K562 (cell line): Measurements from ENCODE around the gene HSD17B8. TPM values are rescaled to one million over a fixed set of nuclear protein-coding genes. Genes with fewer than 3 reads are reported as not detected.

Experiments
- ATAC-seq: fragments of 200-7000 bp; cut with Tn5 transposase; 3 replicates; pipeline ENCODE4 v1.9.1; 2020; ENCODE audit warnings: moderate library complexity
- BruUV-seq: library from RNA; stranded (reverse); fragments of 400-500 nt; replicated peaks from 2 replicates; lab custom pipeline; 2021; lab: Mats Ljungman, UMichigan
- CTCF ChIA-PET: fragments of 300-600 bp; formaldehyde crosslinking; extraction: SDS; loops from one replicate; lab custom pipeline; 2021; ENCODE audit warnings: low intra/inter-chr PET ratio; lab: Yijun Ruan, JAX
- POLR2A ChIA-PET: fragments of 300-600, 350-650 bp; sonication (Branson Sonifier 250); formaldehyde crosslinking; extraction: SDS; loops from one replicate; lab custom pipeline; 2021; ENCODE audit warnings: antibody characterized with exemption, inconsistent platforms; lab: Yijun Ruan, JAX
- DNase-seq, 4 experiments: peaks; one replicate each; pipeline versions ENCODE4 v3.0.0 to v3.0.0-alpha.2; 2011 to 2018; ENCODE audit warnings: low spot score in 3 of 4, mixed read lengths in 3 of 4; ENCODE audit errors: extremely low read depth in 1 of 4
- FAIRE-seq: peaks from 2 replicates; lab custom pipeline; 2011; peaks lifted over from hg19 to GRCh38; lab: Jason Lieb, UNC
- H2AFZ ChIP-seq: 2 replicates; pipeline ENCODE4 v1.6.0; 2011; ENCODE audit warnings: low read depth, low read length, control low read depth, inconsistent platforms
- H3K27ac ChIP-seq: fragments of 200-600 bp; 3 replicates; pipeline ENCODE4 v1.8.0; 2011; ENCODE audit warnings: low read depth, mild to moderate bottlenecking, control low read depth, inconsistent platforms, low read length, moderate library complexity, mixed read lengths; ENCODE audit errors: extremely low read depth
- H3K27me3 ChIP-seq, 2 experiments: fragments of 300-600 bp in 1 of 2; 2 replicates in 1 of 2; 3 replicates in 1 of 2; pipeline versions ENCODE4 v1.6.0 to v1.8.0; 2011; ENCODE audit warnings: inconsistent platforms in 2 of 2, low read length in 2 of 2, mild to moderate bottlenecking in 1 of 2, mixed read lengths in 1 of 2, moderate library complexity in 1 of 2; ENCODE audit not compliant: control insufficient read depth in 2 of 2, insufficient read depth in 2 of 2
- H3K36me3 ChIP-seq: fragments of 300-600 bp; 3 replicates; pipeline ENCODE4 v1.8.0; 2011; ENCODE audit warnings: mild to moderate bottlenecking, low read length, inconsistent platforms; ENCODE audit not compliant: control insufficient read depth, insufficient read depth
- H3K4me1 ChIP-seq, 2 experiments: fragments of 200-600 bp in 1 of 2; replicated peaks in 1 of 2; 2 replicates in 1 of 2; 3 replicates in 1 of 2; pipeline versions ENCODE4 v1.5.1 to v1.8.0; 2011; ENCODE audit warnings: inconsistent platforms in 2 of 2, low read length in 2 of 2, mild to moderate bottlenecking in 1 of 2, mixed read lengths in 1 of 2, moderate library complexity in 1 of 2; ENCODE audit not compliant: control insufficient read depth in 2 of 2, insufficient read depth in 2 of 2
- H3K4me2 ChIP-seq: 2 replicates; pipeline ENCODE4 v1.6.1; 2011; ENCODE audit warnings: low read length, control low read depth, inconsistent platforms, mixed read lengths; ENCODE audit not compliant: insufficient read depth
- H3K4me3 ChIP-seq: fragments of 200-600 bp; sonication (generic), shearing (Covaris generic); 2 replicates; pipeline ENCODE4 v1.5.1; 2016; ENCODE audit warnings: control low read depth, inconsistent platforms
- H3K79me2 ChIP-seq: fragments of 200-600 bp; 3 replicates; pipeline ENCODE4 v1.8.0; 2011; ENCODE audit warnings: low read length, inconsistent platforms; ENCODE audit not compliant: control insufficient read depth, insufficient read depth
- H3K9ac ChIP-seq, 2 experiments: 2 replicates each; pipeline versions ENCODE4 v1.6.0 to v1.6.1; 2011; ENCODE audit warnings: low read depth in 2 of 2, low read length in 2 of 2, control low read depth in 1 of 2, inconsistent platforms in 1 of 2, mild to moderate bottlenecking in 1 of 2, mixed read lengths in 1 of 2; ENCODE audit not compliant: insufficient read depth in 1 of 2
- H3K9me1 ChIP-seq: one replicate; pipeline ENCODE4 v1.6.0; 2011; ENCODE audit warnings: inconsistent platforms, mild to moderate bottlenecking, low read length, moderate library complexity; ENCODE audit not compliant: control insufficient read depth, insufficient read depth
- H3K9me3 ChIP-seq: replicated peaks from 2 replicates; pipeline ENCODE4 v1.5.1; 2011; ENCODE audit warnings: low read depth, low read length, inconsistent platforms; ENCODE audit not compliant: control insufficient read depth, insufficient read depth
- H4K20me1 ChIP-seq: replicated peaks from 2 replicates; pipeline ENCODE4 v1.6.1; 2011; ENCODE audit warnings: low read length, inconsistent platforms, mixed read lengths; ENCODE audit not compliant: control insufficient read depth, insufficient read depth
- GABPB2 ChIP-seq: fragments of 250-450 bp; sonication (Bioruptor Pico); conservative IDR thresholded peaks from 2 replicates; pipeline ENCODE4 v1.5.1; 2021; ENCODE audit warnings: mild to moderate bottlenecking
- HNRNPL ChIP-seq: fragments of 200-400 bp; formaldehyde crosslinking; IDR thresholded peaks from 2 replicates; pipeline ENCODE4 v1.6.1; 2017; ENCODE audit warnings: low read depth, mild to moderate bottlenecking, low read length
- ILK ChIP-seq: fragments of 450-650 bp; IDR thresholded peaks from 2 replicates; pipeline ENCODE4 v1.6.1; 2016; ENCODE audit warnings: missing genetic modification characterization, low read depth, mild to moderate bottlenecking, missing compliant biosample characterization, moderate library complexity, borderline replicate concordance
- KDM5B ChIP-seq: fragments of 200-600 bp; sonication (generic); IDR thresholded peaks from 2 replicates; pipeline ENCODE4 v1.6.1; 2012; ENCODE audit warnings: low read depth, mild to moderate bottlenecking, moderate library complexity, low read length, control low read depth, inconsistent platforms; ENCODE audit not compliant: insufficient replicate concordance
- SP1 ChIP-seq: sonication (generic); formaldehyde crosslinking; IDR thresholded peaks from 2 replicates; pipeline ENCODE4 v1.8.1; 2022; ENCODE audit warnings: mild to moderate bottlenecking, missing genetic modification reagents
- TRIM24 ChIP-seq, 2 experiments: fragments of 450-650 bp; IDR thresholded peaks; 2 replicates each; pipeline ENCODE4 v1.6.1; 2016
- ZNF77 ChIP-seq: fragments of 250-450 bp; sonication (Bioruptor Pico); IDR thresholded peaks from 2 replicates; pipeline ENCODE4 v1.5.0; 2020
- ZNF830 ChIP-seq: fragments of 250-450 bp; sonication (Bioruptor Pico); IDR thresholded peaks from 2 replicates; pipeline ENCODE4 v1.5.0; 2021; ENCODE audit warnings: mild to moderate bottlenecking
- WGBS: fragments of 100-300 bp; shearing (Covaris generic); methylation state at CpG from one replicate; pipeline ENCODE4 v1.1.6; 2016; ENCODE audit warnings: low coverage, mixed read lengths; ENCODE audit not compliant: insufficient coverage; ENCODE audit errors: missing lambda C conversion rate; 5-methylcytosine and 5-hydroxymethylcytosine counted together
- in situ Hi-C: fragments of 300-500 bp; cut with MboI; formaldehyde crosslinking; loops from 4 replicates; pipeline ENCODE4 v1.15.0; 2018; ENCODE audit warnings: inconsistent platforms, mixed read lengths
- intact Hi-C: fragments of 100-400 bp; cut with micrococcal nuclease; formaldehyde crosslinking; loops from 2 replicates; pipeline ENCODE4 v1.14.2; 2022
- polyA plus RNA-seq, 8 experiments: library from polyadenylated mRNA; depleted of rRNA in 4 of 8; stranded (reverse) in 5 of 8; unstranded in 3 of 8; fragments of >200 nt; fragmentation: Nextera tagmentation in 2 of 8; fragmentation: Illumina TruSeq in 1 of 8; extraction: Ambion mirVana in 2 of 8; extraction: Trizol in 1 of 8; gene quantifications; 2 replicates each; pipeline versions ENCODE4 v1.2.1 to v1.2.3, GENCODE V29; 2011 to 2014; ENCODE audit warnings: inconsistent platforms in 1 of 8, missing spikeins in 1 of 8
- total RNA-seq, 7 experiments: library from RNA; depleted of rRNA in 6 of 7; stranded (reverse); fragments of >200 nt in 6 of 7; fragmentation: Illumina TruSeq in 2 of 7; extraction: Trizol in 2 of 7; gene quantifications; 2 replicates each; pipeline versions ENCODE4 v1.2.1 to v1.2.3, GENCODE V29; 2011 to 2021; ENCODE audit warnings: low replicate concordance in 1 of 7
- TF ChIP-seq, protein P1 (sequence below): fragments of 450-650 bp; conservative IDR thresholded peaks from 2 replicates; pipeline ENCODE4 v1.6.1; 2016; ENCODE audit warnings: missing genetic modification characterization, low read depth, mild to moderate bottlenecking, control low read depth, missing compliant biosample characterization

HSD17B8 gene
- total and polyA plus RNA-seq, 9 of the 15 experiments (the other 6 are each of a cell fraction or from before 2014, with no cell fraction given): 3.7 to 35.2 (median 14.2) TPM

DNA sequence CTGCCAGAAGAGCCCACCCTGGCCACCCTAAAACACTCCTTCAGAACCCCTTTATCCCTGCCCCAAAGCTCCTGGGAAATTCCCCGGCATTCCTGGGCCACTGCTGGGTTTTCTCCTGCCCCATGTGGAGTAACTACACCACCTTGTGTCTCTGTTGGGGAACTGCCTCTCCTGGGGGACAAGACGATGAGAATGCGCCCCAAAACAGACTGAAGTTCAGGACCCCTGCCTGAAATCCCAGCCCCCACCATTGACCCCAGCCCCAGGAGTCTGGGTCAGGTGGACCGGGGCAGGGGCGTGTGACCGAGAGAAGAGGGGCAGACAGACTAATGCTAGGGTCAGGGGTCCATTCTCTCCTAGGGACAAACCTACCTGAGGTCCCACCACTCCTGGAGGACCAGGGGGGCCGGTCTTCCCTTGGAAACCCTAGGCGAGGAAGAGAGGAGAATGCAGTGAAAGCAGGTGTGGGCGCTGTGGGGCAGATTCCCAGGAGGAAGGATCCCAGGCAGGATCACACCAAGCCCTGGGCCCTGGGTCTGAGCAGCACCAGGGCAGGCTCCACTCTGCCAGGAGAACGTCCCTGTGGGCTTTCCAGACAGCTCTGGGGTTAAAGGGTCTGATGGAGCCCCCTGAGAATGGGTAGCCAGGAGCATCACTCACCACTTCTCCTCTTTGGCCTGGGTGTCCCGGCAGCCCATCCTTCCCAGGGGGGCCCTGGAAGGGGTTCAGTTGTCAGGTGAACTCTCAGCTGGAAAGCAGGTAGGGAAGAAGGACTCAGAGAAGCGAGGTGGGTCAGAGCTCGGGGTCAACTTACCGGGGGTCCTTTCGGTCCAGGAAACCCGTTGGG, 31.5 kb upstream of the HSD17B8 start (continued):
- no peak for TF ChIP-seq ZNF77 (CRISPR knock-in tag)
- TF ChIP-seq, protein P1, sequence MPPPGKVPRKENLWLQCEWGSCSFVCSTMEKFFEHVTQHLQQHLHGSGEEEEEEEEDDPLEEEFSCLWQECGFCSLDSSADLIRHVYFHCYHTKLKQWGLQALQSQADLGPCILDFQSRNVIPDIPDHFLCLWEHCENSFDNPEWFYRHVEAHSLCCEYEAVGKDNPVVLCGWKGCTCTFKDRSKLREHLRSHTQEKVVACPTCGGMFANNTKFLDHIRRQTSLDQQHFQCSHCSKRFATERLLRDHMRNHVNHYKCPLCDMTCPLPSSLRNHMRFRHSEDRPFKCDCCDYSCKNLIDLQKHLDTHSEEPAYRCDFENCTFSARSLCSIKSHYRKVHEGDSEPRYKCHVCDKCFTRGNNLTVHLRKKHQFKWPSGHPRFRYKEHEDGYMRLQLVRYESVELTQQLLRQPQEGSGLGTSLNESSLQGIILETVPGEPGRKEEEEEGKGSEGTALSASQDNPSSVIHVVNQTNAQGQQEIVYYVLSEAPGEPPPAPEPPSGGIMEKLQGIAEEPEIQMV: no peak
- no peak for TF ChIP-seq HNRNPL

DNA sequence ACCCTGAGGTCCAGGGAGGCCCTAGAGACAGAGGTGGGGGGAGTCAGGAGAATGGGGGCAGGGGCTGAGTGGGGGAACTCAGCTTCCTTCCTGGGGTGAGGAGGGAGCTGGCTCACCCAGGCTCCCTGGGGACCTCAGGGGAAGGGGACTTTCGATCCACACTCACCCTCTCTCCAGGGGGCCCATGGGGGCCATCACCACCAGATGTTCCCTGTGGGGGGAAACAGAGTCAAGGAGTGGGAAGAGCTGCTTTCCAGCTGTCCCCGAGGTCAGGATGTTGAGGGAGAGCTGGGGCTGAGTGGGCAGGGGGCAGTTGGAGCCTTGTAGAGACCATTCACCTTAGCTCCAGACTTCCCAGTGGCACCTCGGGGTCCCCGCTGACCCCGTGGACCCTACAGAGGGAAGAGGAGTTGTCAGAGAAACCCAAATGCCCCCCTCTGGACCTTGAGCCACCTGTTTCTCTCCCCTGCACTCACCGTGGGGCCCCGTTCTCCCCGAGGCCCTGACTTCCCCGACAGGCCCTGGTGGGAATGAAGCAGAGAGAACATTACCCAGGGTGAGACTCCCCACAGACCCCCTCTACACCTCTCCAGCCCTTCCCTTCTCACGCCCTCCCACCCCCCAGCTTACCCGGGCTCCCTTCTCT, 30.8 kb upstream of the HSD17B8 start:
- H3K9me1 ChIP-seq: no peaks in the 10 kb centered on the region
- no peaks in the 10 kb centered on the region for H3K36me3 ChIP-seq
- no peak overlapping the region for H3K9ac ChIP-seq
- intact Hi-C loops: loop anchor here (2.0 kb wide), 1 partner anchor 51 kb away; no protein-coding TSS in a partner anchor
- H4K20me1 ChIP-seq: no peaks in the 10 kb centered on the region; the same call in 1 of the 2 replicates
- BruUV-seq: no TSS peak
- in situ Hi-C loops: no loop called here
- H3K4me3 ChIP-seq: no peak overlapping the region
- no peak for TF ChIP-seq SP1 (CRISPR knock-in tag)
- TF ChIP-seq GABPB2 (CRISPR knock-in tag): no peak
- TF ChIP-seq ZNF830 (CRISPR knock-in tag): no peak
- no peak for TF ChIP-seq KDM5B
- TF ChIP-seq ILK (tag): no peak
- no peak for TF ChIP-seq TRIM24 (IDR thresholded peaks at IDR 0.05)
- H3K79me2 ChIP-seq: no peaks in the 10 kb centered on the region
- H3K4me2 ChIP-seq: no peak overlapping the region
- no peak for DNase-seq
- H3K4me1 ChIP-seq: no peaks in the 10 kb centered on the region
- 0% methylated on average over 10 of the region's 11 CpGs for WGBS
- ChIA-PET POLR2A (interaction anchor here (0.6 to 2.7 kb wide), 8 partner anchors 10 to 1948 kb away, joined by 3 to 11 read pairs (median 4); partner anchors contain the start of gene RPS18), CTCF (interaction anchor here (1.2 to 2.7 kb wide), 5 partner anchors 12 to 158 kb away, joined by 3 to 20 read pairs (median 12); no protein-coding TSS in a partner anchor)
- ATAC-seq: no peak
- no peak overlapping the region for H3K27ac ChIP-seq
- H2AFZ ChIP-seq: no peak overlapping the region
- FAIRE-seq: no peak
- H3K27me3 ChIP-seq: peaks cover 3 to 18% of the 10 kb centered on the region in 2 experiments; a peak in 4 of 5 replicates
- no peaks in the 10 kb centered on the region for H3K9me3 ChIP-seq
